Measurements from ENCODE around the gene AGPAT4. TPM values are rescaled to one million over a fixed set of nuclear protein-coding genes. Genes with fewer than 3 reads are reported as not detected.

AGPAT4 gene
- total RNA-seq, 1 experiment from 2014 or later, result 0.07 TPM

DNA sequence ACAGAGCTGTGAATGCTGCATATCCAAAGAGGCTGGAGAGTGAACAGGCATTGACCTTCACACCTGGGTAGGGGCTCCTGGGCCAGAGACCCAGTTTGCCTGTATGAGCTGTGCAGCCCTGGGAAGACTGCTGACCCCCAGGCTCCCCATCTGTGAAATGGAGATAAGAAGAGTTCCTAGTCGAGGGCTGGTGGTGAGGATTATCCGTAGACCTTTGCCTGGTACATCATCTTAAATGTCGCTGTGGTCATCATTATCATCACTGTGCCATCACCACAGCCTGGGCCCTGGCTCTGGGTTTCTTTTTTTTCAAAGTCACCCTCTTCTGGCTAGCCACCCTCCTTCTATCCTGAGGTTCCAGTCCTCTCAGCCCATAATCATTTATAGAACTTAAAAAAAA lies 12.0 kb downstream of the AGPAT4 start:
- Histone ChIP-seq H3K4me2 (no peak overlapping the region), H3K27ac (no peak overlapping the region), H4K20me1 (ENCODE audit: insufficient read depth) (no peaks in the 10 kb centered on the region), H3K9me3 (ENCODE audit: insufficient read depth, low read depth) (no peaks in the 10 kb centered on the region), H3K27me3 (ENCODE audit: insufficient read depth, low read depth) (peaks cover 37% of the 10 kb centered on the region), H3K4me3 (no peak overlapping the region), H3K9me2 (ENCODE audit: insufficient read depth) (no peaks in the 10 kb centered on the region), H3K4me1 (replicated peaks; ENCODE audit: insufficient read depth) (no peaks in the 10 kb centered on the region), H3F3A (ENCODE audit: insufficient read depth, low read depth) (no peaks in the 10 kb centered on the region), H3K36me3 (ENCODE audit: low read depth) (no peaks in the 10 kb centered on the region), H3K79me2 (ENCODE audit: low read depth) (no peaks in the 10 kb centered on the region), H2AFZ (no peak overlapping the region)
- TF ChIP-seq, protein P1, sequence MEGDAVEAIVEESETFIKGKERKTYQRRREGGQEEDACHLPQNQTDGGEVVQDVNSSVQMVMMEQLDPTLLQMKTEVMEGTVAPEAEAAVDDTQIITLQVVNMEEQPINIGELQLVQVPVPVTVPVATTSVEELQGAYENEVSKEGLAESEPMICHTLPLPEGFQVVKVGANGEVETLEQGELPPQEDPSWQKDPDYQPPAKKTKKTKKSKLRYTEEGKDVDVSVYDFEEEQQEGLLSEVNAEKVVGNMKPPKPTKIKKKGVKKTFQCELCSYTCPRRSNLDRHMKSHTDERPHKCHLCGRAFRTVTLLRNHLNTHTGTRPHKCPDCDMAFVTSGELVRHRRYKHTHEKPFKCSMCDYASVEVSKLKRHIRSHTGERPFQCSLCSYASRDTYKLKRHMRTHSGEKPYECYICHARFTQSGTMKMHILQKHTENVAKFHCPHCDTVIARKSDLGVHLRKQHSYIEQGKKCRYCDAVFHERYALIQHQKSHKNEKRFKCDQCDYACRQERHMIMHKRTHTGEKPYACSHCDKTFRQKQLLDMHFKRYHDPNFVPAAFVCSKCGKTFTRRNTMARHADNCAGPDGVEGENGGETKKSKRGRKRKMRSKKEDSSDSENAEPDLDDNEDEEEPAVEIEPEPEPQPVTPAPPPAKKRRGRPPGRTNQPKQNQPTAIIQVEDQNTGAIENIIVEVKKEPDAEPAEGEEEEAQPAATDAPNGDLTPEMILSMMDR (conservative IDR thresholded peaks at IDR 0.05), result no peak
- no peak for TF ChIP-seq EZH2 (IDR thresholded peaks at IDR 0.05; ENCODE audit: low read depth)
- ChIA-PET POLR2A (ENCODE audit: unreplicated experiment) (no interaction called here), CTCF (no interaction called here)
- DNase-seq, result no peak
- intact Hi-C loops (cut with micrococcal nuclease; ENCODE audit: unreplicated experiment), result no loop called here
- no TSS peak for BruUV-seq (replicated peaks)

DNA sequence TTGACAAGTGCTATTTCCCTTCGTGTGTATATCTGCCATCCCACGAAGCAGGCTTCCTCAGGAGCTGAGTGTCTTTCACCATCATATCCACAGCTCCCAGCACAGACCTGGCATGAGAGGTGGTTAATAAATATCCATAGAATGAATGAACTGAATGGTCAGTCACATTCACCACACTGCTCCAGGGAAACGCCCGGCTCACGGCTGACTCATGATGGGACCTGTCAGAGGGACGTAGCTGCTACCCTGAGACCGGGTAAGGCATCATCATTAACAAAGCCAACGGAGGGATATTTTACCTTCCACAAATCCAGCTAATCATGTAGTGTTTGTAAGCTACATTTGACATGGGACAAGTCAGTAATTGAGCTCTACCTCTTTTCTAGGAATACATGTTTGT lies 12.5 kb downstream of the AGPAT4 start:
- no peak for DNase-seq
- no peaks in the 10 kb centered on the region for H3K9me3 ChIP-seq (ENCODE audit: insufficient read depth, low read depth)
- H3K36me3 ChIP-seq (ENCODE audit: low read depth), result no peaks in the 10 kb centered on the region
- no peak for TF ChIP-seq EZH2 (IDR thresholded peaks at IDR 0.05; ENCODE audit: low read depth)
- TF ChIP-seq, protein P1 (conservative IDR thresholded peaks at IDR 0.05), result no peak
- H3K27me3 ChIP-seq (ENCODE audit: insufficient read depth, low read depth), result peaks cover 41% of the 10 kb centered on the region
- CTCF ChIA-PET, result no interaction called here
- BruUV-seq (replicated peaks), result no TSS peak
- no peak overlapping the region for H2AFZ ChIP-seq
- POLR2A ChIA-PET (ENCODE audit: unreplicated experiment), result no interaction called here
- intact Hi-C loops (cut with micrococcal nuclease; ENCODE audit: unreplicated experiment), result no loop called here
- no peaks in the 10 kb centered on the region for H3K9me2 ChIP-seq (ENCODE audit: insufficient read depth)
- H4K20me1 ChIP-seq (ENCODE audit: insufficient read depth), result no peaks in the 10 kb centered on the region
- H3K4me3 ChIP-seq, result no peak overlapping the region
- no peak overlapping the region for H3K4me2 ChIP-seq
- H3K27ac ChIP-seq, result no peak overlapping the region
- H3F3A ChIP-seq (ENCODE audit: insufficient read depth, low read depth), result no peaks in the 10 kb centered on the region
- H3K79me2 ChIP-seq (ENCODE audit: low read depth), result no peaks in the 10 kb centered on the region
- no peaks in the 10 kb centered on the region for H3K4me1 ChIP-seq (replicated peaks; ENCODE audit: insufficient read depth)

DNA sequence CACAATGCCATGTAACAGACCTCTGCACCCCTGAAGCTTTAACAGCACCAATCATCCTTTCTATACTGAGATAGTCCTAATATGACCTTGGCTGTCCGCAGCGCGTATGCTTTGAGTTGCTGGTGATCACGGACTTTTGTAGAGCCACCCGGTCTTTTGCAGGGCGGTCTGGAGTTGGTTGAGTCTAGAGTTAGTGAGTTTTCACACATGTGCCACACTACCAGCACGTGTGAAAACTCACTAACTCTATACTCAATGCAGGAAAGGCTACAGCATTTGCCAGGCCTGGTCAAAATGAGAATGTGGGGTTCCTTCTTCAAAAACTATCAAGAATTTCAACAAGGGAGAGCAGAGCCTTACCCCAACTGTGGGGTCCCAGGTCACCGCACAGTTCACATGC lies 14.6 kb downstream of the AGPAT4 start:
- no peaks in the 10 kb centered on the region for H3K9me2 ChIP-seq (ENCODE audit: insufficient read depth)
- no peak overlapping the region for H3K27ac ChIP-seq
- H4K20me1 ChIP-seq (ENCODE audit: insufficient read depth), result no peaks in the 10 kb centered on the region
- H3K4me3 ChIP-seq, result no peak overlapping the region
- ChIA-PET CTCF (no interaction called here), POLR2A (ENCODE audit: unreplicated experiment) (no interaction called here)
- H3K36me3 ChIP-seq (ENCODE audit: low read depth), result no peaks in the 10 kb centered on the region
- no peaks in the 10 kb centered on the region for H3F3A ChIP-seq (ENCODE audit: insufficient read depth, low read depth)
- intact Hi-C loops (cut with micrococcal nuclease; ENCODE audit: unreplicated experiment), result no loop called here
- TF ChIP-seq, protein P1 (conservative IDR thresholded peaks at IDR 0.05), result no peak
- H3K79me2 ChIP-seq (ENCODE audit: low read depth), result no peaks in the 10 kb centered on the region
- peaks cover 51% of the 10 kb centered on the region for H3K27me3 ChIP-seq (ENCODE audit: insufficient read depth, low read depth)
- no peaks in the 10 kb centered on the region for H3K9me3 ChIP-seq (ENCODE audit: insufficient read depth, low read depth)
- DNase-seq, result no peak
- BruUV-seq (replicated peaks), result no TSS peak
- H2AFZ ChIP-seq, result no peak overlapping the region
- no peaks in the 10 kb centered on the region for H3K4me1 ChIP-seq (replicated peaks; ENCODE audit: insufficient read depth)
- H3K4me2 ChIP-seq, result no peak overlapping the region
